Smooth muscle cell (in vitro differentiated cells): ENCODE data around the gene KRTAP10-5. TPM values are rescaled to one million over a fixed set of nuclear protein-coding genes. Genes with fewer than 3 reads are reported as not detected.
"Not testable (repeated sequence)": the region's sequence is repeated elsewhere in the genome, so short reads cannot be mapped to it uniquely, and the experiment has no call there.

Experiments used
- DNase-seq: peaks from one replicate; lab custom pipeline; 2025; ENCODE audit not compliant: unreplicated experiment; lab: John Stamatoyannopoulos, UW
- H2AFZ ChIP-seq: fragments of 200-600 bp; sonication (generic); 2 replicates; pipeline ENCODE4 v1.6.0; 2016; ENCODE audit warnings: antibody characterized with exemption, low read depth, mild to moderate bottlenecking
- H3F3A ChIP-seq: fragments of 200-600 bp; sonication (generic); 2 replicates; pipeline ENCODE4 v1.6.0; 2017; ENCODE audit warnings: antibody characterized with exemption, low read depth
- H3K27ac ChIP-seq: fragments of 200-600 bp; sonication (generic); 2 replicates; pipeline ENCODE4 v1.5.1; 2016; ENCODE audit warnings: low read depth, mild to moderate bottlenecking
- H3K27me3 ChIP-seq: fragments of 200-600 bp; sonication (generic); 2 replicates; pipeline ENCODE4 v1.6.1; 2016; ENCODE audit warnings: low read depth, mild to moderate bottlenecking
- H3K36me3 ChIP-seq: fragments of 200-600 bp; sonication (generic); 2 replicates; pipeline ENCODE4 v1.5.1; 2016; ENCODE audit warnings: low read depth
- H3K4me1 ChIP-seq: fragments of 200-600 bp; sonication (generic); 2 replicates; pipeline ENCODE4 v1.5.1; 2016; ENCODE audit warnings: low read depth
- H3K4me2 ChIP-seq: fragments of 200-600 bp; sonication (generic); 2 replicates; pipeline ENCODE4 v1.6.0; 2016; ENCODE audit warnings: mild to moderate bottlenecking
- H3K4me3 ChIP-seq: fragments of 200-600 bp; sonication (generic); 2 replicates; pipeline ENCODE4 v1.5.1; 2016; ENCODE audit warnings: mild to moderate bottlenecking
- H3K79me2 ChIP-seq: fragments of 200-600 bp; sonication (generic); 2 replicates; pipeline ENCODE4 v1.6.0; 2016; ENCODE audit warnings: low read depth, mild to moderate bottlenecking
- H3K9ac ChIP-seq: fragments of 200-600 bp; sonication (generic); 2 replicates; pipeline ENCODE4 v1.6.0; 2016; ENCODE audit warnings: low read depth
- H3K9me3 ChIP-seq: fragments of 200-600 bp; sonication (generic); replicated peaks from 2 replicates; pipeline ENCODE4 v1.5.1; 2016; ENCODE audit warnings: low read depth
- H4K20me1 ChIP-seq: fragments of 200-600 bp; sonication (generic); 2 replicates; pipeline ENCODE4 v1.6.0; 2016; ENCODE audit warnings: low read depth
- WGBS: methylation state at CpG from one replicate; pipeline ENCODE4 v1.1.7; 2016; ENCODE audit warnings: low lambda C conversion rate; 5-methylcytosine and 5-hydroxymethylcytosine counted together
- polyA plus RNA-seq: library from polyadenylated mRNA; unstranded; fragments of >200 nt; fragmentation: Nextera tagmentation; extraction: Ambion mirVana; gene quantifications from 2 replicates; pipeline ENCODE4 v1.2.1, GENCODE V29; 2016
- total RNA-seq: library from RNA; depleted of rRNA; stranded (reverse); fragments of >200 nt; gene quantifications from 2 replicates; pipeline ENCODE4 v1.2.3, GENCODE V29; 2014
- TF ChIP-seq, protein P1 (sequence below): fragments of 200-600 bp; sonication (generic); IDR thresholded peaks from 2 replicates; pipeline ENCODE4 v1.5.1; 2017; ENCODE audit warnings: borderline replicate concordance, mild to moderate bottlenecking, antibody characterized with exemption; ENCODE audit not compliant: insufficient read depth, poor library complexity, severe bottlenecking

KRTAP10-5 gene
- total and polyA plus RNA-seq, 2 experiments from 2014 or later: not detected

DNA sequence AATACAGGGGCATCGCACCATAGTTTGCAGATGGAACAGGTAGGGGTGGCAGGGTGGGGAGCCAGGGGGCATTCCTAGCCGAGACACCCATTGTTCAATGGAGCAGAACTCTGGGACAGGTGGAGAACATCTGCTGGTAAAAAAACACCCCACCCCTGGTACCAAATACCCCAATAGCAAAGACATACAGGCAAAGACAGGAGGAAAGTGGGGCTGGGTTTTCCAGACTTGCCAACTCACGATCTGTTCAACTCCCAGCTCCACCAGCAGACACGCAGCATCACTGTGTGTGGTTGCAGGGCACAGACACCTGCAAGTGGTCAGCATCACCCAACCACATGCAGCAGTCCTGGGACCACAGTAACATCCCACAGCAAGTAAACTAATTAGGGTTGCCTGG lies 31.1 kb upstream of the KRTAP10-5 start:
- Histone ChIP-seq H4K20me1 (no peaks in the 10 kb centered on the region), H3K9ac (no peak overlapping the region), H3F3A (no peaks in the 10 kb centered on the region), H3K4me3 (no peak overlapping the region), H3K4me2 (no peak overlapping the region), H3K79me2 (no peaks in the 10 kb centered on the region), H3K27ac (no peak overlapping the region), H3K9me3 (peaks cover 9% of the 10 kb centered on the region), H3K27me3 (no peaks in the 10 kb centered on the region), H2AFZ (no peak overlapping the region), H3K36me3 (no peaks in the 10 kb centered on the region), H3K4me1 (no peaks in the 10 kb centered on the region)
- WGBS: 92% methylated on average over 4 of the region's 4 CpGs
- DNase-seq: no peak
- TF ChIP-seq, protein P1, sequence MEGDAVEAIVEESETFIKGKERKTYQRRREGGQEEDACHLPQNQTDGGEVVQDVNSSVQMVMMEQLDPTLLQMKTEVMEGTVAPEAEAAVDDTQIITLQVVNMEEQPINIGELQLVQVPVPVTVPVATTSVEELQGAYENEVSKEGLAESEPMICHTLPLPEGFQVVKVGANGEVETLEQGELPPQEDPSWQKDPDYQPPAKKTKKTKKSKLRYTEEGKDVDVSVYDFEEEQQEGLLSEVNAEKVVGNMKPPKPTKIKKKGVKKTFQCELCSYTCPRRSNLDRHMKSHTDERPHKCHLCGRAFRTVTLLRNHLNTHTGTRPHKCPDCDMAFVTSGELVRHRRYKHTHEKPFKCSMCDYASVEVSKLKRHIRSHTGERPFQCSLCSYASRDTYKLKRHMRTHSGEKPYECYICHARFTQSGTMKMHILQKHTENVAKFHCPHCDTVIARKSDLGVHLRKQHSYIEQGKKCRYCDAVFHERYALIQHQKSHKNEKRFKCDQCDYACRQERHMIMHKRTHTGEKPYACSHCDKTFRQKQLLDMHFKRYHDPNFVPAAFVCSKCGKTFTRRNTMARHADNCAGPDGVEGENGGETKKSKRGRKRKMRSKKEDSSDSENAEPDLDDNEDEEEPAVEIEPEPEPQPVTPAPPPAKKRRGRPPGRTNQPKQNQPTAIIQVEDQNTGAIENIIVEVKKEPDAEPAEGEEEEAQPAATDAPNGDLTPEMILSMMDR: no peak

DNA sequence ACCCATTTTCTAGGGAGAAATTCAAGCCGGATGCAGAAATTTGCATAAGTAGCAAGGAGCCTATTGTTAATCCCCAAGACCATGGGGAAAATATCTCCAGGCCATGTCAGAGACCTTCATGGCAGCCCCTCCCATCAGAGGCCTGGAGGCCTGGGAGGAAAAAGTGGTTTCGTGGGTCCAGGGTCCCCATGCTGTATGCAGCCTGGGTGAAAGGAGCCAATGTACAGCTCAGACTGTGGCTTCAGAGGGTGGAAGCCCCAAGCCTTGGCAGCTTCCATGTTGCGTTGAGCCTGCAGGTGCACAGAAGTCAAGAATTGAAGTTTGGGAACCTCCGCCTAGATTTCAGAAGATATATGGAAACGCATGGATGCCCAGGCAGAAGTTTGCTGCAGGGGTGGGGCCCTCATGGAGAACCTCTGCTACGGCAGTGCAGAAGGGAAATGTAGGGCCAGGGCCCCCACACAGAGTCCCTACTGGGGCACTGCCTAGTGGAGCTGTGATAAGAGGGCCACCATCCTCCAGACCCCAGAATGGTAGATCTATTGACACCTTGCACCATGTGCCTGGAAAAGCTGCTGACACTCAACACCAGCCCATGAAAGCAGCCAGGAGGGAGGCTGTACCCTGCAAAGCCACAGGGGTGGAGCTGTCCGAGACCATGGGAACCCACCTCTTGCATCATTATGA lies 29.9 kb upstream of the KRTAP10-5 start:
- DNase-seq, H3K9me3 ChIP-seq, H3K36me3 ChIP-seq, H3K27me3 ChIP-seq, H3K4me2 ChIP-seq, H3K79me2 ChIP-seq, H3K4me3 ChIP-seq, H4K20me1 ChIP-seq, H2AFZ ChIP-seq, H3K27ac ChIP-seq, H3K4me1 ChIP-seq, H3K9ac ChIP-seq, H3F3A ChIP-seq: not testable (repeated sequence)
- WGBS: 93% methylated on average over 7 of the region's 7 CpGs

DNA sequence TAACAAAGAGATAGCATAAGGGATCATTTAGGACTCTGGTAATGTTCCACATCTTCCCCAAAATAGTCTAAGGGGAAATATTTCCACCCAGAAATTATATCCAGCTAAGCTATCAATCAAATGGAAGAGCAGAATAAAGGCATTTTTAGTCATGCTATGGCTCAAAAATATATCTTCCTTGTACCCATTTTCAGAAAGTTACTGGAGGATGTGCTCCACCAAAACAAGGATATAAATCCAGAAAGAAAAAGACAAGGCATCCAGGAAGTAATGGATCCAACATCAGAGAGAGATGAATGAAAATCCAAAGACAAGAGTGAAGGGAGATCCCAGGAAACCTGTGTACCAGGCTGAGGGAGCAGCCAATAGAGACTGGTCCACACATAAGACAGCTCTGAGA lies 28.8 kb upstream of the KRTAP10-5 start:
- Histone ChIP-seq H3K36me3 (no peaks in the 10 kb centered on the region), H3K79me2 (no peaks in the 10 kb centered on the region), H3K27ac (no peak overlapping the region), H3K27me3 (no peaks in the 10 kb centered on the region), H3K9ac (no peak overlapping the region), H3K4me3 (no peak overlapping the region), H3K9me3 (peaks cover 9% of the 10 kb centered on the region), H4K20me1 (no peaks in the 10 kb centered on the region), H3K4me1 (no peaks in the 10 kb centered on the region), H3F3A (no peaks in the 10 kb centered on the region), H3K4me2 (no peak overlapping the region), H2AFZ (no peak overlapping the region)
- DNase-seq: no peak
- TF ChIP-seq, protein P1: no peak

DNA sequence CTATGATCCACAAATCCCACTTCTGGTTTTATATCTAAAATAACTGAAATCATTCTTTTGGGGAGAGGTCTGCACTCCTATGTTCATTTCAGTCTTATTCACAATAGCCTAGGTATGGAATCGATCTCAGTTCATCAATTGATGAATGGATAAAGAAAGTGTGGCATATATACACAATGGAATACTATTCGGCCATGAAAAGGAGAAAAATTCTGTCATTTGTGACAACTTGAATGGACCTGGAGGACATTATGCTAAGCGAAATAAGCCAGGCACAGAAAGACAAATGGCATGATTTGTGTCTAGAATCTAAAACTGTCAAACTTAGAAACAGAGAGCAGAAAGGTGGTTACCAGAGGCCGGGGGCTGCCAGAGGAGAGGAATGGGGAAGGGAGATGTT lies 26.1 kb upstream of the KRTAP10-5 start:
- H3K4me1 ChIP-seq: no peaks in the 10 kb centered on the region
- H3K27me3 ChIP-seq: no peaks in the 10 kb centered on the region
- DNase-seq: no peak
- H3K9me3 ChIP-seq: peaks cover 6% of the 10 kb centered on the region
- 79% methylated on average over 4 of the region's 4 CpGs for WGBS
- H2AFZ ChIP-seq: no peak overlapping the region
- no peak overlapping the region for H3K4me2 ChIP-seq
- H4K20me1 ChIP-seq: no peaks in the 10 kb centered on the region
- no peak overlapping the region for H3K9ac ChIP-seq
- no peaks in the 10 kb centered on the region for H3K79me2 ChIP-seq
- no peak overlapping the region for H3K4me3 ChIP-seq
- H3K27ac ChIP-seq: no peak overlapping the region
- TF ChIP-seq, protein P1: no peak
- no peaks in the 10 kb centered on the region for H3K36me3 ChIP-seq
- H3F3A ChIP-seq: no peaks in the 10 kb centered on the region
